Stimulated activated naive CD8-positive, alpha-beta T cell treated with anti-CD3 and anti-CD28 coated beads, Interleukin-15, amount 100 ng/mL, for 72 hours (primary cell): Measurements from ENCODE around the gene LRRC8B.
"Not testable (repeated sequence)": the region's sequence is repeated elsewhere in the genome, so short reads cannot be mapped to it uniquely, and the experiment has no call there.

ENCODE experiments used
- ATAC-seq: fragments of 150-1000 bp; cut with Tn5 transposase; 2 replicates; pipeline ENCODE4 v1.10.0; 2021; ENCODE audit warnings: mild to moderate bottlenecking, moderate library complexity
- DNase-seq, 2 donors: peaks; one replicate each; pipeline ENCODE4 v3.0.0; 2021 to 2022
- H3K27ac Mint-ChIP-seq, 2 donors: one replicate each; pipeline ENCODE4 v1.8.0; 2022; ENCODE audit warnings: mild to moderate bottlenecking in 2 of 2, mixed read lengths in 2 of 2, moderate library complexity in 2 of 2
- H3K27me3 Mint-ChIP-seq: one replicate; pipeline ENCODE4 v1.8.0; 2022; ENCODE audit warnings: mixed read lengths
- H3K4me1 Mint-ChIP-seq: one replicate; pipeline ENCODE4 v1.8.0; 2022; ENCODE audit warnings: mild to moderate bottlenecking, mixed read lengths
- H3K4me3 Mint-ChIP-seq, 2 donors: one replicate each; pipeline ENCODE4 v1.8.0; 2022; ENCODE audit warnings: mild to moderate bottlenecking in 2 of 2, mixed read lengths in 2 of 2, moderate library complexity in 1 of 2
- H3K9me3 Mint-ChIP-seq, 2 donors: one replicate each; pipeline ENCODE4 v1.8.0; 2022; ENCODE audit warnings: mixed read lengths in 2 of 2

Gene LRRC8B

DNA sequence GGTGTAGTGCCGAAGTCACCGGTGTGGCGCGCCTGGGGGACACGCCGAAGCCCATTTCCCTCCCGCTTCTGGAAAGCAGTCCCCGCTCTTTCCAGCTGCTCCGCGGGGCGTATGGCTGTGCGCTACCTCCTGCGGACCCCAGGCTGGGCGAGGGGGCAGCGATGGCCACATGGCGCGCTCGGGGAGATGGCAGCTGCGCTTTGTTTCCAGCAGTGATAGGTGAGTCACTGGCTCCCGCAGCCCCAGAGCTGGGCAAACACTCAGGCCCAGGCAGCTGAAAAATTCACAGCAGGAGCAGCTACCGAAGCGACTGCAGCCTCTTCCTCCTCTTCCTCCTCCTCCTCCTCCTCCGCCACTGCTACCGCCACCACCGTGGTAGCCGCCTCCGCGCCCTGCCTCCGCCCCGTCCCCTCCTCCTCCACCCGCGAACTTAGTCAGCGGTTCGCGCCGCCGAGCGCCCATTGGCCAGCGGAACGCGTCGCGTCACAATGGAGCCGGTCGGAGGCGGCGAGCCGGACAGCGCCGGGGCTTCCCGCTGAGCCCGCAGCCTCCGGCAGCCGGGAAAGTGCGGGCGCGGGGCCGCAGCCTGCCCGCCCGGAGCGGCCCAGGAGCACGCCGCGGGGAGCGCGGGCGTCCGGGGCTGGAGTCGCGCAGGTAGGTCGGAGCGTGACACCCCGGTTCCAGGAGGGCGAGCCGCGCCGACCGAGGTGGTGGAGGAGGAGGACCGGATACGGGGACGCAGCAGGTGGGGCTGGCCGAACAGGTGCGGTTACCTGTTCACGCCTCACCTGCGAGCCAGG lies at the start of gene LRRC8B:
Gene LRRC8B (plus strand): TSS at position 461 of the 800 bp plus-strand sequence. CDS start 57,822 bp downstream, outside the sequence.
- Mint-ChIP-seq H3K9me3 (peaks cover 7 to 8% of the 10 kb centered on the region in 2 donors), H3K27ac (peak within 1 kb of the TSS; percentile 98 to 99), H3K4me3 (no peak within 1 kb of the TSS), H3K4me1 (peaks cover 19% of the 10 kb centered on the region), H3K27me3 (no peaks in the 10 kb centered on the region)
- ATAC-seq: peak; percentile 87
- peak; percentile 86 to 90 for DNase-seq

DNA sequence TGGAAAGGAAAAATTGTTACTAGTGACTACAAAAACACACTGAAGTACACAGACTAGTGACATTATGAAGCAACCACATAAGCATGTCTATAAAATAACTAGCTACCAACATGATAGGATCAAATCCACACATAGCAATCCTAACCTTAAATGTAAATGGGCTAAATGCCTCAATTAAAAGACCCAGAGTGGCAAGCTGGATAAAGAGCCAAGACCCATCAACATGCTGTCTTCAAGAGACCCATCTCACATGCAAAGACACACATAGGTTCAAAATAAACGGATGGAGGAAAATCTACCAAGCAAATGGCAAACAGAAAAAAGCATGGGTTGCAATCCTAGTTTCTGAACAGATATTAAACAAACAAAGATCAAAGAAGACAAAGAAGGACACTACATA lies 49.4 kb upstream of the LRRC8B start:
- Mint-ChIP-seq H3K9me3 (peaks cover 34 to 39% of the 10 kb centered on the region in 2 donors), H3K4me3 (no peak overlapping the region), H3K27me3 (peaks cover 14% of the 10 kb centered on the region), H3K27ac (no peak overlapping the region), H3K4me1 (no peaks in the 10 kb centered on the region)
- DNase-seq (no peak), ATAC-seq (no peak)

DNA sequence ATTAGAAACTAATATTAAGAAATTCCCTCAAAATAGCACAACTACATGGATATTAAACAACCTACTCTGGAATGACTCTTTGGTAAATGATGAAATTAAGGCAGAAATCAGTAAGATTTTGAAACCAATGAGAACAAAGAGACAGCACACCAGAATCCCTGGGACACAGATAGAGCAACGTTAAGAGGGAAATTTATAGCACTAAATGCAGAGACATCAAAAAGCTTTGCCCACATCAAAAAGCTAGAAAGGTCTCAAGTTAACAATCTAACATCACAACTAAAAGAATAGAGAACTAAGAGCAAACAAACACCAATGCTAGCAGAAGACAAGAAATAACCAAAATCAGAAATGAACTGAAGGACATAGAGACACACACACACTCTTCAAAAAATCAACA lies 48.6 kb upstream of the LRRC8B start:
- H3K27ac Mint-ChIP-seq: no peak overlapping the region
- H3K4me1 Mint-ChIP-seq: no peaks in the 10 kb centered on the region
- ATAC-seq: no peak
- peaks cover 14% of the 10 kb centered on the region for H3K27me3 Mint-ChIP-seq
- no peak for DNase-seq
- no peak overlapping the region for H3K4me3 Mint-ChIP-seq
- peaks cover 35 to 47% of the 10 kb centered on the region in 2 donors for H3K9me3 Mint-ChIP-seq

DNA sequence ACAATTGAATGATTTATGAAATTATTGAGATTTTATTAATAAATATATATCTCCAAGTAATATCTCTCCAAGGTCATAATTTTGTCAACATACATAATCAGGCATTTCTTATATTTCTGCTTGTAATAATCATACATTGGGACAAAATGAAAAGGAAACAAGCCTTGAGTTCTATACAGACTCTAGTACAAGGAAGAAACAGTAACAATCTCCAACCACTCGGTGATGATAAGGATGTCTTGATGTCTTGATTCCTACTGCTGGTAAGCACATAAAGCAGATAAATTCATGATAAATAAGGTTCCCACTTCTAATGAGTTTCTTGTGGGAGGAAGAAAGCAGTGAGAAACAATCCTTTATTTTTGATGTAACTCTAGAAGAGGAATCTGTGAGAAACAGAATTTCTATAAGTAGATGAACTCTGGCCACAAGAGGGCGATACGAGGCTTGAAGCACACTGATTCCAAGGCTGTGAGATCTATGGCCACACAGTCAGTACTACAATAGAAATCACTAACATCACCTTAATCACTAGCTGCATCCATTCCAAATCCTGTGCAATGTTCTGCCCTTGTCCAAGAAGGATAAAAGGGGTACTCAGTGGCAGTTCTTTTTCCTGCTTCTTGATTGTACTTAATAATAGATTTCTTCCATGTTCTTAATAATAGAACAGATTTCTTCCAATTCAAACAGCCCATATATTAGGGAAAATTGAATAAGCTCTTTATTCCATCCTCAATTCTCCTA lies 41.4 kb upstream of the LRRC8B start:
- H3K27ac Mint-ChIP-seq: no peak overlapping the region
- peaks cover 23% of the 10 kb centered on the region in 2 donors for H3K9me3 Mint-ChIP-seq
- H3K4me3 Mint-ChIP-seq: no peak overlapping the region
- peaks cover 8% of the 10 kb centered on the region for H3K27me3 Mint-ChIP-seq
- peaks cover 19% of the 10 kb centered on the region for H3K4me1 Mint-ChIP-seq
- peak; percentile 60 to 69 for DNase-seq
- peak; percentile 87 for ATAC-seq

DNA sequence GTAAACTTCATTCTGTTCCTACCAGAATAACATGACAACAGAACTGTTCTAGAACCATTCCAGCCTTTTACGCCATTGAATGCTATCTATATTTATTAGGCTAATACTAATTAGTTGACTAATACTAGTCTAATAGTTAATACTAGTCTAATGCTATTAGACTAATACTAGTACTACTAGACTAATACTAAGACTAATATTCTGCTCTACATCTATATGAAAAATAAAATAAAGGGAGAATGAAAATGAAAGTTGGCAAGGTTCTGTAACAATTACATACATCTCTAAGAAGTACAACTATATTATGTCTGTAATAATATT lies 40.9 kb upstream of the LRRC8B start:
- H3K9me3 Mint-ChIP-seq: peaks cover 23% of the 10 kb centered on the region in 2 donors
- DNase-seq (no peak), ATAC-seq (no peak)
- peaks cover 8% of the 10 kb centered on the region for H3K27me3 Mint-ChIP-seq
- no peak overlapping the region for H3K4me3 Mint-ChIP-seq
- H3K27ac Mint-ChIP-seq: no peak overlapping the region
- H3K4me1 Mint-ChIP-seq: peaks cover 24% of the 10 kb centered on the region

DNA sequence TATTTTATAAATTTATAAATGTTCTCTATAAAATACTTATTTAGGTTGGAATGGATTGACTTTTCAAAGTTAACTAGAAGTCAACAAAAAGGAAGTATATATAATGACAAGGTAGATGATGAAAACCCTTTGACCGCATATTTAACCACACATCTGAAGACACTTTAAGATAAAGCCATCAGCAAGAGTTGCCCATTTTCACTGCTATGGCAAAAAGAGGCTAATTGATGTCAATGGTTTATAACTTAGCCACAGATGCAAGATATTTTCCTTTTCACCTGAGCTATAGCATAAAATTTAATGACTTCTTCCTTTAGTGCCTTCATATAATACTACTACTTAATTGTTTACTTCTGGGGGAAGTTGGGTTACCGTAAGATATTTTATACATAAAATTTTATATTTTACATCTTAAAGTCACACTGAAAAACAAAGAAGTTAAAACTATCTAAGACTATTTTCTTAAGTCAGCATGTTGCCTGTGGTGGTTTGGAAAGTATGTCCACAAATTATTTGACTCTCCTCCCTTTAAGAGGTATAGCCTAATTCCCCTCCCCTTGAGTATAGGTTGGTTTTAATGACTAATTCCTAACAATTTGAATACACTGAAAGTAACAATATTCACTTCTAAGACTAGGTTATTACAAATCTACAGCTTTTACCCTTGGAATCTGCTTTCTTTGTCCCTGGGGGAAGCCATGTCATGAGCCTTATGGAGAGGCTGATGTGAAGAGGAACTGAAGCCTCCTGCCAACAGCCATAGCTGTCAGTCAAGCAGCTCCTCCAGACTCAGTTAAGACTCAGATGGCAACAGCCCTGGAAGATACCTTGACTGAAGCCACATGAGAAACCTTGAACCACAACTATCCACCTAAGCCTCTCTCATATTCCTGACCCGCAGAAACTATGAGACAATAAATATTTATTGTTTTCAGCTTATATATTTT lies 40.3 kb upstream of the LRRC8B start:
- ATAC-seq: peak; percentile 33

DNA sequence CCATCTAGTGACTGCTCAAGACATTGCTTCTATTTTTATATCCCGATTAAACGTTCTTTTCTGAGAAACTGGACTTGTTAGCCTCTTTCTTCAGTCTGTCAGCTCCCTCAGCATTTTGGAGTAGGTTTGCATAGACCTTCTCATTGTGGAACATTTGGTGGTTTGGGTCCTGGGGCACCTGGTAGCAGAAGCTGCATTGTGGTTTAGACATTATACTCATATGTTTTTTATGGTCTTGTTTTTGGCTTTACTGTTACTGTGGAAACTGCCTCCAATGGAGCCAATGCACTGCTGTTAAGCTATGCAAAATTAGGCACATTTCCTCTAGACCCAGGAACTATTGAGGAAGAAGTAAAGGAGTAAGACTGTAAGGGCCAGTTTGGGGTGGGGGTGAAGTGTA lies 36.7 kb upstream of the LRRC8B start:
- peaks cover 27% of the 10 kb centered on the region for H3K4me1 Mint-ChIP-seq
- DNase-seq (peak; percentile 17 to 33), ATAC-seq (peak; percentile 87)
- H3K9me3 Mint-ChIP-seq: peaks cover 8 to 23% of the 10 kb centered on the region in 2 donors
- H3K4me3 Mint-ChIP-seq: no peak overlapping the region
- peaks cover 13% of the 10 kb centered on the region for H3K27me3 Mint-ChIP-seq
- H3K27ac Mint-ChIP-seq: peak overlapping the region in 1 of 2 donors; percentile 85

More for the DNA sequence above, 40.3 kb upstream of the LRRC8B start:
- peaks cover 28% of the 10 kb centered on the region for H3K4me1 Mint-ChIP-seq
- H3K27ac Mint-ChIP-seq: no peak overlapping the region
- no peak for DNase-seq
- peaks cover 17 to 23% of the 10 kb centered on the region in 2 donors for H3K9me3 Mint-ChIP-seq
- no peak overlapping the region for H3K4me3 Mint-ChIP-seq
- peaks cover 8% of the 10 kb centered on the region for H3K27me3 Mint-ChIP-seq

DNA sequence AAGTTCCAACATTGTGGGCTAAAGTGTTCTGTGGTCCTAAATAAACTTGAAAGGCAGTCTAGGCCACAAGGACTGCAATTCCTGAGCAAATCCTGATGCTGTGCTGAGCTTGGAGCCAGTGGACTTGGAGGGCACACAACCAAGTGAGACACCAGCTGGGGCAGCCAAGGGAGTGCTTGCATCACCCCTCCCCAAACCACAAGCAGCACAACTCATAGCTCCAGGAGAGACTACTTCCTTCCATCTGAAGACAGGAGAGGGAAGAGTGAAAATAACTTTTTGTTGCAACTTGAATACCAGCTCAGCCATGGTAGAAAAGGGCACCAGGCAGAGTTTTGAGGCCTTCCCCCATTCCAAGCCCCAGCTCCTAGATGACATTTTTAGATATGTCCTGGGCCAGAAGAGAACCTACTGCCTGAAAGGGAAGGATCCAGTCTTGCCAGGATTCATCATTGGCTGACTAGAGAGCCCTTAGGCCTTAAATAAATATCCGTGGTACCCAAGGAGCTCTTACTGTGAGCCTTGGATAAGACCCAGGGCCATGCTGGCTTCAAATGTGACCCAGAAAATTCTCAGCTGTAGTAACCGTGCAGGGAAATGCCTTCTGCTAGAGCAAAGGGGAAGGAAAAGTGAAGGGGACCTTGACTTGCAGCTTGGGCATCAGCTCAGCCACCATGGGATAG lies 35.4 kb upstream of the LRRC8B start:
- DNase-seq: no peak
- Mint-ChIP-seq H3K27ac (no peak overlapping the region), H3K4me1 (peaks cover 21% of the 10 kb centered on the region), H3K27me3 (peaks cover 13% of the 10 kb centered on the region), H3K4me3 (no peak overlapping the region), H3K9me3 (peaks cover 10 to 34% of the 10 kb centered on the region in 2 donors)
- no peak for ATAC-seq

DNA sequence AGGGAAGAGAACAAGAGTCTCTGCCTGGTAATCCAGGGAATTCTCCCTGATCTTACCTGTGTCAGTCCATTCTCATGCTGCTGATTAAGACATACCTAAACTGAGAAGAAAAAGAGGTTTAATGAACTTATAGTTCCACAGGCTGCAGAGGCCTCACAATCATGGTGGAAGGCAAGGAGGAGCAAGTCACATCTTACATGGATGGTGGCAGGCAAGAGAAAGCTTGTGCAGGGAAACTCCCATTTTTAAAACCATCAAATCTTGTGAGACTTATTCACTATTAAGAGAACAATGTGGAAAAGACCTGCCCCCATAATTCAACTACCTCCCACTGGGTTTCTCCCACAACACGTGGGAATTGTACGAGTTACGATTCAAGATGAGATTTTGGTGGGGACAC lies 34.2 kb upstream of the LRRC8B start:
- no peak for ATAC-seq
- Mint-ChIP-seq H3K4me1 (peaks cover 16% of the 10 kb centered on the region), H3K27me3 (peaks cover 13% of the 10 kb centered on the region), H3K27ac (no peak overlapping the region), H3K9me3 (peaks cover 10 to 34% of the 10 kb centered on the region in 2 donors), H3K4me3 (no peak overlapping the region)
- DNase-seq: no peak

DNA sequence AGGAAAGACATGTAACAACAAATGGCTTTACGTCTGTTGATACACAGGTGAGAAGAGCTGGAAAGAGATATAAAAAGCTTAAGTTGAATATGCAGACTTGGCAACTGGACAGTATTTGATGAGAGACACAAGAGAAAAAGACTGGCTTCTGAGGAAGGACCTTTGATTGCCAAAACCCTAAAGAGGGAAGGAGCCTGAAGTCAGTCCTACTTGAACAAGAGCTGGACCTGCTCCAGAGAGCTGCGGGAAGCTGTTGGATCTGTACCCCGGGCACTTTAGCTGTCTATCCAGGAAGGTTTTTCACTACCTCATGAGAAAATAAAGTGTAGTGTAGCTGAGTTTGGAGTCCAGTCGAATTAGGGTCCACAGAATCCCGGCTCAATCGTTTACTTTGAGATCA lies 25.3 kb upstream of the LRRC8B start:
- H3K4me1 Mint-ChIP-seq: no peaks in the 10 kb centered on the region
- no peak overlapping the region for H3K27ac Mint-ChIP-seq
- DNase-seq (no peak), ATAC-seq (no peak)
- no peaks in the 10 kb centered on the region for H3K9me3 Mint-ChIP-seq
- no peak overlapping the region for H3K4me3 Mint-ChIP-seq
- no peaks in the 10 kb centered on the region for H3K27me3 Mint-ChIP-seq

DNA sequence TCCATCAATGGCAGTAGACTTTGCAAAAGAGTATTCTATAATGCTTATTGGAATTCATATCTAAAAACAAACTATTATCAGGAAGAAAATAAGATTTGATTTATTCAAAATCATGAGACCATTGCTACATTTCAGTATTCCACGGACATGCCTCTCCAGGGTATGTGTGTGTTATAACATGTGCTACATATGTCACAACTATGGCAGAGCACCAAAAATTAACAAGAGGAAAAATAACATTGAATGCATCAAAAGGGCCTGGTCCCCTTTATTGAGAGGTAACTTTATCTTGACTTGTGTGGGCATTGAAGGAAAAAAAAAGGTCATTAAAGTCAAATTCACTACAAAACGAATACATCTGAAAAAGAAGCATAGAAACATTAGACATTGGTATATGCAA lies 22.6 kb upstream of the LRRC8B start:
- ATAC-seq (no peak), DNase-seq (no peak)
- no peak overlapping the region for H3K27ac Mint-ChIP-seq
- no peaks in the 10 kb centered on the region for H3K9me3 Mint-ChIP-seq
- H3K4me3 Mint-ChIP-seq: no peak overlapping the region
- no peaks in the 10 kb centered on the region for H3K4me1 Mint-ChIP-seq
- no peaks in the 10 kb centered on the region for H3K27me3 Mint-ChIP-seq

DNA sequence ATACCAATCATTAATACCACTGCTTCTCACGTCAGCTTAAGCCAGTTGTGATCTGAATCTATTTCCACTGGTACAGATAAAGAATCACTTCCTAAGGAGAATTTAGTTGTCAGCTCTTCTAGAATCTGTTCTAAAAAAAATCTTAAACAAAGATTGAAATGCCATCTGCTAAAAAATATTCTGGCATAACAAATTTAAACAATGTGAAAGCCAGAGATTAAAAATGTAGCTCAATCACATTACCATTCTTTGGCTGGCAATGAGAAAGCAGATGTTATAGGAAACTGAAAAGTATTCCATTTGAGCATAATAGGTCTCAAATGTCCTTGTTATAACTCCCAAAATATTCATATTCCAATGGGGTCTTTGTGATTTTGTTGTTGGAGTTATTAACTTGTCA lies 21.7 kb upstream of the LRRC8B start:
- H3K9me3 Mint-ChIP-seq: peaks cover under 1 to 1% of the 10 kb centered on the region in 2 donors
- ATAC-seq (no peak), DNase-seq (no peak)
- H3K4me1 Mint-ChIP-seq: no peaks in the 10 kb centered on the region
- peak overlapping the region in 1 of 2 donors; percentile 74 for H3K27ac Mint-ChIP-seq
- H3K4me3 Mint-ChIP-seq: no peak overlapping the region
- H3K27me3 Mint-ChIP-seq: peaks cover under 1% of the 10 kb centered on the region

DNA sequence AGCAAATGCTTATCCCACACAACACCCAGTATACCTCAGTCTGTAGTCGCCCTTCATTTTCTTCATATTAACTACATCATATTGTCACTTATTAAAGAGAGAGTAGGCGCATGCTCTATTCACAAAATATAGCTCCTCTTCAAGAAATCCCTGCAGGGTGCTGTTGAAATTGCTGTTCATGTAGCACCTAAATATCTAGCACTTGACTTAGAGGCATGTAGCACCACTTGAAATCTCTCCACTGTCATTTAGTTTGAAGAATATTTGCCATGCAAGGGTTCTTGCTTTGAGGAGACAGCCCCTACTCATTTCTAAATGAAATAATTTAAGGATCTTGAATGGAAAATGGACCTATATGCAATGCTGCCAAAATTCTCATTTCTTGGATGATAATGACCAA lies 20.9 kb upstream of the LRRC8B start:
- peaks cover 6 to 8% of the 10 kb centered on the region in 2 donors for H3K9me3 Mint-ChIP-seq

DNA sequence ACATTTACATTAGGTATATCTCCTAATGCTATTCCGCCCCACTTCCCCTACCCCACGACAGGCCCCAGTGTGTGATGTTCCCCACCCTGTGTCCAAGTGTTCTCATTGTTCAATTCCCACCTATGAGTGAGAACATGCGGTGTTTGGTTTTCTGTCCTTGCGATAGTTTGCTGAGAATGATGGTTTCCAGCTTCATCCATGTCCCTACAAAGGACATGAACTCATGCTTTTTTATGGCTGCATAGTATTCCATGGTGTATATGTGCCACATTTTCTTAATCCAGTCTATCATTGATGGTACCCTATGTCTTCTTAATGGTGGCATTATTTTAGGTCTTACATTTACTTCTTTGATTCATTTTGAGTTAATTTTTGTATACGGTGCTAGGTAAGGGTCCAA lies 14.6 kb upstream of the LRRC8B start:
- not testable (repeated sequence) for ATAC-seq, DNase-seq, H3K27me3 Mint-ChIP-seq, H3K4me1 Mint-ChIP-seq, H3K4me3 Mint-ChIP-seq, H3K27ac Mint-ChIP-seq
- H3K9me3 Mint-ChIP-seq: peaks cover 14 to 15% of the 10 kb centered on the region in 2 donors

More for the DNA sequence above, 20.9 kb upstream of the LRRC8B start:
- H3K27ac Mint-ChIP-seq: no peak overlapping the region
- ATAC-seq (no peak), DNase-seq (no peak)
- H3K4me3 Mint-ChIP-seq: no peak overlapping the region
- peaks cover 7% of the 10 kb centered on the region for H3K27me3 Mint-ChIP-seq
- no peaks in the 10 kb centered on the region for H3K4me1 Mint-ChIP-seq
